DOHH2 (cell line): ENCODE results near the gene INHBC.

ENCODE experiments used
- H3F3A ChIP-seq: fragments of 200-600 bp; sonication (generic), shearing (Covaris generic); 2 replicates; pipeline ENCODE4 v1.6.0; 2016; ENCODE audit warnings: antibody characterized with exemption, mild to moderate bottlenecking; ENCODE audit not compliant: control insufficient read depth, insufficient read depth
- H3K27ac ChIP-seq: fragments of 200-600 bp; sonication (generic); 2 replicates; pipeline ENCODE4 v1.5.1; 2014; ENCODE audit warnings: low read depth, mild to moderate bottlenecking, low read length, moderate library complexity
- H3K27me3 ChIP-seq: fragments of 200-600 bp; sonication (generic); 2 replicates; pipeline ENCODE4 v1.6.1; 2014; ENCODE audit warnings: mild to moderate bottlenecking, low read length, mixed read lengths; ENCODE audit not compliant: control insufficient read depth
- H3K36me3 ChIP-seq: fragments of 200-600 bp; sonication (generic); 2 replicates; pipeline ENCODE4 v1.6.1; 2014; ENCODE audit warnings: mild to moderate bottlenecking, low read length, moderate library complexity, mixed read lengths; ENCODE audit not compliant: control insufficient read depth
- H3K4me1 ChIP-seq: fragments of 200-600 bp; sonication (generic); 2 replicates; pipeline ENCODE4 v1.6.1; 2014; ENCODE audit warnings: mild to moderate bottlenecking, low read length, mixed read lengths; ENCODE audit not compliant: control insufficient read depth
- H3K4me2 ChIP-seq: fragments of 200-600 bp; sonication (generic); 2 replicates; pipeline ENCODE4 v1.6.0; 2014; ENCODE audit warnings: mild to moderate bottlenecking, low read length, moderate library complexity
- H3K4me3 ChIP-seq: fragments of 200-600 bp; sonication (generic); 2 replicates; pipeline ENCODE4 v1.5.1; 2014; ENCODE audit warnings: mild to moderate bottlenecking, low read length, mixed read lengths
- H3K79me2 ChIP-seq: fragments of 200-600 bp; sonication (generic); 2 replicates; pipeline ENCODE4 v1.6.1; 2014; ENCODE audit warnings: mild to moderate bottlenecking, low read length, mixed read lengths; ENCODE audit not compliant: control insufficient read depth
- H3K9me2 ChIP-seq: fragments of 200-600 bp; sonication (generic); replicated peaks from 2 replicates; pipeline ENCODE4 v1.6.1; 2014; ENCODE audit warnings: mild to moderate bottlenecking, low read length, mixed read lengths; ENCODE audit not compliant: control insufficient read depth
- H3K9me3 ChIP-seq: fragments of 200-600 bp; sonication (generic); 2 replicates; pipeline ENCODE4 v1.6.1; 2014; ENCODE audit warnings: antibody characterized with exemption, low read length, mixed read lengths; ENCODE audit not compliant: control insufficient read depth, insufficient read depth
- H4K20me1 ChIP-seq: fragments of 200-600 bp; sonication (generic); 2 replicates; pipeline ENCODE4 v1.6.0; 2014; ENCODE audit warnings: low read depth, mild to moderate bottlenecking, antibody characterized with exemption, low read length, moderate library complexity; ENCODE audit not compliant: control insufficient read depth, insufficient read depth
- EZH2phosphoT487 ChIP-seq: fragments of 200-600 bp; sonication (generic); IDR thresholded peaks from 2 replicates; pipeline ENCODE4 v1.6.1; 2017; ENCODE audit warnings: borderline replicate concordance, mild to moderate bottlenecking, antibody characterized with exemption, low read length, moderate library complexity, mixed read lengths
- TF ChIP-seq, protein P1 (sequence below): fragments of 200-600 bp; sonication (generic); IDR thresholded peaks from one replicate; pipeline ENCODE4 v1.5.1; 2014; ENCODE audit warnings: antibody characterized with exemption, mild to moderate bottlenecking, low read depth, low read length; ENCODE audit not compliant: poor library complexity, severe bottlenecking

Gene INHBC

DNA sequence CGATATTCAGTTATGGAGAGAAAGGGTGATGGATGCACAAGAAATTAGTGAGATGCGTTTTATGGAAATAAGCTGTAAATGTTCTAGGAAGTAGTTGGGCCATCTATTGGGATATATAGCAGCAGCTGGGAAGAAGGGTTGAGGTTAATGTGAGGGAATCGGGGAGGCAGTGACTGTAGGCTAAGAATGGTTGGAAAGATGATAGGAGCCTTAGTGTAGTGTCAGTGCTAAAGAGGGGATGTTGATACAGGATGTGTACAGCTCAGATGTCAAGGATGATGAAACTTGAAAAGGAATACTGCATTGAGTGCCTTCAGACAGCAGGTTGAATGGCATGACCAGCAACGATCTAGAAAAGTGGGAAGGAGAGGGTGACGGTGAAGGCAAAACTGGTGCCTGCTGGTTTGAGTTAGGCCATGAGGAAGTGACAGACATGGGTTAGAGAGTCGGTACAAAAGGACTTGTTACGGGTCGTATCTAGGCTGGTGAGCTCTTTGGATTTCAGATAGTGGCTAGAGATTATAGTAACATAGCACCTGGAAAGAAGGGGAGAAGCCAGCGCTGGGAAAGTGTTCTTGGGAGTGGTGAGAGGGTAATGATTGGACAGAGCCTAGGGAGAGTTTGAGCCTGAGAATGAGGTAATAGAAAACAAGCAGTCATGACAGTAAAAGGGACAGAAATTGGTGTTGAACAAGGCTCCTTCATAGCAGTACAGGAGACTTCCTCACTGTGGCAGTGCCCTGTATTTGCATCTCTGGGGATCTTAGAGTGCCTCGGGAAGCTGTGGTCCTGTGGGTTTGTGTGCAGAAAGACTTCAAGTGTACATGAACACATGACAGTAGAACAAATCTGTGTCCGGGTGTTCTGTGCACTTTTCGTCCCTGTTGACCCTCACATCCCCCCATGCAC, 62.9 kb downstream of the INHBC start:
- TF ChIP-seq EZH2phosphoT487 = no peak
- TF ChIP-seq, protein P1, sequence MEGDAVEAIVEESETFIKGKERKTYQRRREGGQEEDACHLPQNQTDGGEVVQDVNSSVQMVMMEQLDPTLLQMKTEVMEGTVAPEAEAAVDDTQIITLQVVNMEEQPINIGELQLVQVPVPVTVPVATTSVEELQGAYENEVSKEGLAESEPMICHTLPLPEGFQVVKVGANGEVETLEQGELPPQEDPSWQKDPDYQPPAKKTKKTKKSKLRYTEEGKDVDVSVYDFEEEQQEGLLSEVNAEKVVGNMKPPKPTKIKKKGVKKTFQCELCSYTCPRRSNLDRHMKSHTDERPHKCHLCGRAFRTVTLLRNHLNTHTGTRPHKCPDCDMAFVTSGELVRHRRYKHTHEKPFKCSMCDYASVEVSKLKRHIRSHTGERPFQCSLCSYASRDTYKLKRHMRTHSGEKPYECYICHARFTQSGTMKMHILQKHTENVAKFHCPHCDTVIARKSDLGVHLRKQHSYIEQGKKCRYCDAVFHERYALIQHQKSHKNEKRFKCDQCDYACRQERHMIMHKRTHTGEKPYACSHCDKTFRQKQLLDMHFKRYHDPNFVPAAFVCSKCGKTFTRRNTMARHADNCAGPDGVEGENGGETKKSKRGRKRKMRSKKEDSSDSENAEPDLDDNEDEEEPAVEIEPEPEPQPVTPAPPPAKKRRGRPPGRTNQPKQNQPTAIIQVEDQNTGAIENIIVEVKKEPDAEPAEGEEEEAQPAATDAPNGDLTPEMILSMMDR = no peak
- H3K9me2 ChIP-seq = no peaks in the 10 kb centered on the region
- no peaks in the 10 kb centered on the region; the same call in 1 of the 2 replicates for H4K20me1 ChIP-seq
- H3K9me3 ChIP-seq = no peaks in the 10 kb centered on the region
- H3K4me3 ChIP-seq = no peak overlapping the region
- H3K27ac ChIP-seq = no peak overlapping the region
- no peaks in the 10 kb centered on the region for H3K27me3 ChIP-seq
- 0 out of 2 replicates have a peak, but pooled peaks cover 2% of the 10 kb centered on the region for H3F3A ChIP-seq
- H3K36me3 ChIP-seq = peaks cover 70% of the 10 kb centered on the region
- H3K4me2 ChIP-seq = no peak overlapping the region
- H3K79me2 ChIP-seq = peaks cover 9% of the 10 kb centered on the region; the same call in 1 of the 2 replicates
- H3K4me1 ChIP-seq = no peaks in the 10 kb centered on the region

DNA sequence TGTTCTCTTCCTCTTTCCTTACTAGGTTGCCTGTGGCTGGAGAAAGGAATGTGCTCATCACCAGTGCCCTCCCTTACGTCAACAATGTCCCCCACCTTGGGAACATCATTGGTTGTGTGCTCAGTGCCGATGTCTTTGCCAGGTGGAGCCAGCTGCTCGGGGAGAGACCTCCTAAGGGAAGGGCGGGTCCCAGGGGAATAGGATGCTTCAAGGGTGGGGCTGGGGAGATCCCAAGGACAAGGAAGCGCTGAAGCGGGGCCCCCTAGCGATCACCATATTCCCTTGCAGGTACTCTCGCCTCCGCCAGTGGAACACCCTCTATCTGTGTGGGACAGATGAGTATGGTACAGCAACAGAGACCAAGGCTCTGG, 63.5 kb downstream of the INHBC start:
- H3K9me3 ChIP-seq = no peaks in the 10 kb centered on the region
- H4K20me1 ChIP-seq = no peaks in the 10 kb centered on the region; the same call in 1 of the 2 replicates
- no peaks in the 10 kb centered on the region for H3K4me1 ChIP-seq
- H3K27me3 ChIP-seq = no peaks in the 10 kb centered on the region
- no peaks in the 10 kb centered on the region for H3F3A ChIP-seq
- H3K4me2 ChIP-seq = no peak overlapping the region
- H3K4me3 ChIP-seq = no peak overlapping the region
- H3K79me2 ChIP-seq = peaks cover 6% of the 10 kb centered on the region; the same call in 1 of the 2 replicates
- no peaks in the 10 kb centered on the region for H3K9me2 ChIP-seq
- no peak for TF ChIP-seq EZH2phosphoT487
- TF ChIP-seq, protein P1 = no peak
- H3K27ac ChIP-seq = no peak overlapping the region
- peaks cover 69% of the 10 kb centered on the region for H3K36me3 ChIP-seq

DNA sequence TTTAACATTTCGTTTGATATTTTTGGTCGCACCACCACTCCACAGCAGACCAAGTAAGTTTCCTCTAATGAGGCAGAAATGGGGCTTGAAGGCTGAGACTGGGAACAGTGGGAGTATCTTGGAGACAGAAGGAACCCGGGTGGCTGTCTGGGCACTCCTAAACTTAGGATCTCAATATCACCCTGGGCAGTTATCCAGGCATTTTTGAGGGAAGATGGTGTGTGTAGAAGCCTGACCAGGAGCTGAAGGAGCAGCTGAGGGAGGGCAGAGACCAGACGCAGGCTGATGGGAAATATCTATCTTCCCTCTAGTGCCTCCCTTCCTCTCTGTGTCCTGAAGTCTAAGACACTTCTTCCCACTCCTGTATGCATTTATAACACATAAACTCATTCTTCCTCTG, 64.0 kb downstream of the INHBC start:
- Histone ChIP-seq H3F3A (no peaks in the 10 kb centered on the region), H3K79me2 (peaks cover 6% of the 10 kb centered on the region; the same call in 1 of the 2 replicates), H3K4me1 (no peaks in the 10 kb centered on the region), H3K9me2 (no peaks in the 10 kb centered on the region), H3K27me3 (no peaks in the 10 kb centered on the region), H4K20me1 (no peaks in the 10 kb centered on the region; the same call in 1 of the 2 replicates), H3K27ac (no peak overlapping the region), H3K9me3 (no peaks in the 10 kb centered on the region), H3K36me3 (peaks cover 71% of the 10 kb centered on the region), H3K4me2 (no peak overlapping the region), H3K4me3 (no peak overlapping the region)
- TF ChIP-seq EZH2phosphoT487 = no peak
- TF ChIP-seq, protein P1 = no peak
